Stimulated activated naive CD8-positive, alpha-beta T cell treated with anti-CD3 and anti-CD28 coated beads, Interleukin-15, Interleukin-2, amounts not matched to agents 100 ng/mL and 50 ng/mL, for 24 hours (primary cell): Measurements from ENCODE around the gene RNF126.
"Not testable (repeated sequence)": the region's sequence is repeated elsewhere in the genome, so short reads cannot be mapped to it uniquely, and the experiment has no call there.

Experiments
- H3K27ac Mint-ChIP-seq: one replicate; pipeline ENCODE4 v1.8.0; 2021; ENCODE audit warnings: mild to moderate bottlenecking, mixed read lengths
- H3K27me3 Mint-ChIP-seq: one replicate; pipeline ENCODE4 v1.8.0; 2021; ENCODE audit warnings: mixed read lengths
- H3K36me3 Mint-ChIP-seq: one replicate; pipeline ENCODE4 v1.8.0; 2021; ENCODE audit warnings: low read depth, mixed read lengths
- H3K4me1 Mint-ChIP-seq: one replicate; pipeline ENCODE4 v1.8.0; 2021; ENCODE audit warnings: low read depth, mixed read lengths
- H3K4me3 Mint-ChIP-seq: one replicate; pipeline ENCODE4 v1.8.0; 2021; ENCODE audit warnings: mild to moderate bottlenecking, mixed read lengths
- H3K9me3 Mint-ChIP-seq: one replicate; pipeline ENCODE4 v1.8.0; 2021; ENCODE audit warnings: mixed read lengths

Gene RNF126

DNA sequence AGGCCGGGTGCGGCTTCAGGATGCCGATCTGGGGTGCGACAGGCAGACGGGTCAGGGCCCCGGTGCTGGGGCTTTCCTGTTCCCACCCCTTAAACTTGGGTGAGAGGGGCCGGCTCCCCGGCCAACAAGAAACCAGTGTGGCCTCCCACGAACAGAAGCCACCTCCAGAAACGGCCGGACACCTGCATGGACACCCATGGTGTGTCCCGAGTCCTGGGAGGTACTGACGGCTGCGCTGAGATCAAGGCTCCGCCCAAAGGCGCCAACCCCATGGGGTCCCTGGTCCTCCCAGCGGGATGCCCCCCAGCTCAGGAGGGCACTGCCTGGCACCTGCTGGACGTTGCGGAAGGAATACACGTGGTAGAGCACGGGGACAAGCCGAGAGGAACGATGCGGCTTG is 41.2 kb downstream of the RNF126 start:
- Mint-ChIP-seq H3K36me3 (peaks cover 6% of the 10 kb centered on the region), H3K9me3 (no peaks in the 10 kb centered on the region), H3K27ac (no peak overlapping the region), H3K4me1 (no peaks in the 10 kb centered on the region), H3K4me3 (no peak overlapping the region), H3K27me3 (no peaks in the 10 kb centered on the region)

DNA sequence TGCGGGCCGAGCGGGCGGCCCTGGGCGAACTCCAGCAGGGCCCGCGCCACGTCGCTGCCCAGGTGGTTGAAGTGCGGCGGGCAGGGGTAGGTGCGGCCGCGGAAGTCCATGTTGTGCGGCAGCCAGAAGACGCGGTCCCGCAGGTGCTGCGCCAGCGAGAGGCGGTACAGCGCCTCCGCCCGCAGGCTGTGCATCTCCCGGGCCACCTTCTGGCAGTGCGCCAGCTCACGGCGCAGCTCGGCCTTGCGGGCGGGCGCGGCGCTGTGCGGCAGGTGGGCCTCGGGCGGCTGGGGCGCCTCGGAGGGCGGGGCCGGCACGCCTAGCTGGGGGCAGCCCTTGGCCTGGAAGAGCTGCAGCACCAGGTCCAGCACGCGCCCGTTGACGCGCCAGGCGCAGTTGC is 41.8 kb downstream of the RNF126 start:
- H3K27me3 Mint-ChIP-seq, H3K4me1 Mint-ChIP-seq, H3K27ac Mint-ChIP-seq, H3K4me3 Mint-ChIP-seq, H3K9me3 Mint-ChIP-seq, H3K36me3 Mint-ChIP-seq: not testable (repeated sequence)

DNA sequence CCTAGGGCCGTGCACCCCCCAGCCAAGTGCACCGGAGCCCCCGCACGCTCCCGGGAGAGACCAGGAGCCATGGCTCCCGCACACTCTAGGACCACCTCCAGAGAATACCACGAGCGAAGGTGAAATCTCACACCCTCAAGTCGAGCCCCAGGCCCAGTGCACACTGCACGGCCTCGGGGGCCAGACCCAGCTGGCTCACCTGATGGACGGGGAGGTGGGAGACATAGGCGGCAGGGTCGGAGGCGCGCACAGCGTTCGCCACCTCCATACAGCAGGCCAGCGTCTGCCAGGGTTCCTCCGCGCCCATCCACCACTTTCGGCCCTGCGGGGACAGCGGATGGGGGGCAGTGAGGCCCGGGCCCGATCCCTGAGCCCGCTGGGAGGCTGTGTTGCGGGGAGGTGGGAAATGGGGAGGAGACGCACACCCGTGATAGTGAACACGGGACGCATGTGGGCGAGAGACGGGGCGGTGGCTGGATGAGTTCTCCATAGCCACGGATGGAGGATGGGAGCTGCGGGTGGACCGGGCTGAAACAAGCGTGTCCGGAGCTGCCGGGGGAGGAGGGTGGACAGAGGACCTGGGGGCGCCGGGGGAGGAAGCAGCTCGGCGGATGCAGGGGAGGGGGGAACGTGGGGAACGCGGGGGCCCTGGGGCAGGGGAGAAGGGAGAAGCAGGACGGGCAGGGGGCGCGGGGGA is 42.7 kb downstream of the RNF126 start:
- Mint-ChIP-seq H3K4me1 (peaks cover 4% of the 10 kb centered on the region), H3K27ac (no peak overlapping the region), H3K9me3 (no peaks in the 10 kb centered on the region), H3K27me3 (no peaks in the 10 kb centered on the region), H3K36me3 (peaks cover 4% of the 10 kb centered on the region), H3K4me3 (no peak overlapping the region)

DNA sequence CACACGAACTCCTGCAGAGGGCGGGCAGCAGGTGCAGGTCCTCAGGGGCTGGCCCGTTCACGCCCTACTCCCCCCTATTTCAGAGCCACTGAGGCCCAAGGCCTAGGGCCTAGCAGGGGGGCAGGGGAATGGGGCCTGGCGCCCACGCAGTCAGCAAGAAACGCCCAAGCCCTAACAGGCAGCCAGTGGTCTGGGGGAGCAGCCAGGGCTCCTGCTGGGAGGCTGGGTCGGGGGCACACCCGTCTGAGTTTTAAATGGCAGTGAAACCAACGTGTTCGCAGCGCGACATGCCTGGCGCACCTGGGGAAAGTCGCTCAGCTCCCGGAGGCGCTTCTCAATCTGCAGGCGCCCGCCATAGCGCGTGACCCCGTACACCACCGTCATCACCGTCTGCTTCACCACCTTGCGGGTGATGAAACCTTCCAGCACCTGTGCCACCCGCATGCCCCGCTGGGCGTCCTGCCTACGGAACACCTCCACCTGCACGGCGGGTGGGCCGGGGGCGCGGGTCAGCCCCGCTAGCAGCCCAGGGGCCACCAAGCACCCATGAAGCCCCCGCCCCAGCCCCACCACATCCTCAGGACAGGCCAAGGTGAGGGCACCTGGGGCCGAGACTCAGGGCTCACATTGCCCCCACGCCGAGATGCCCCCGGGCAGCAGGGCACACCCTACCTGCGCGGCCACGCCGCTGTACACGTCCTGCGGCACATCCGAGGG is 43.6 kb downstream of the RNF126 start:
- H3K27ac Mint-ChIP-seq = no peak overlapping the region
- no peaks in the 10 kb centered on the region for H3K27me3 Mint-ChIP-seq
- no peaks in the 10 kb centered on the region for H3K9me3 Mint-ChIP-seq
- H3K4me3 Mint-ChIP-seq = no peak overlapping the region
- H3K4me1 Mint-ChIP-seq = peaks cover 4% of the 10 kb centered on the region
- peaks cover 4% of the 10 kb centered on the region for H3K36me3 Mint-ChIP-seq

DNA sequence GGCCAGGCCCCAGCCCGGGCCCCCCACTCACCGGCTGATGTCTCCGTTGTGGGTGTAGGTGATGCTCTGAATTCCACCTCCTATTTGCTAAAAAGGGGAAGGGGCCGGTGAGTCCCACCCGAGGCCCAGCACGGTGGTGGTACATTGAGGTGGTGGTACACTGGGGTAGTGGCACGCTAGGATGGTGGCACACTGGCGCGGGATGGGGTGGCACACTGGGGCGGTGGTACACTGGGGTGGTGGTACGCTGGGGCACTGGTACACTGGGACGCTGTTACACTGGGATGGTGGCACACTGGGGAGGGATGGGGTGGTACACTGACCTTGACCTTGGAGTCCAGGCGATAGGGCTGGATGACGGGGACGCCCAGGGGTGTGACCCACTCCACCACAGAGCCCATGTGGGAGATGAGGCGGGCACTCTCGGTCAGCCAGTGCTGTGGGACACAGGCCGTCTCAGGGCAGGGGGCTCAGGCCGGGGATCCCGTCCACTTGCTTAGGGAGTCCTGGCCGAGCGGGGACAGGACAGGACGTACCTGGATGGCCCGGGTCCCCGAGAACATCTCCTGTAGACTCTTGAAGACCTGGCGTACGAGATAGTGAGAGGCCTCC is 44.2 kb downstream of the RNF126 start:
- peaks cover 7% of the 10 kb centered on the region for H3K36me3 Mint-ChIP-seq
- H3K4me3 Mint-ChIP-seq = no peak overlapping the region
- peaks cover 4% of the 10 kb centered on the region for H3K4me1 Mint-ChIP-seq
- no peak overlapping the region for H3K27ac Mint-ChIP-seq
- no peaks in the 10 kb centered on the region for H3K27me3 Mint-ChIP-seq
- no peaks in the 10 kb centered on the region for H3K9me3 Mint-ChIP-seq

DNA sequence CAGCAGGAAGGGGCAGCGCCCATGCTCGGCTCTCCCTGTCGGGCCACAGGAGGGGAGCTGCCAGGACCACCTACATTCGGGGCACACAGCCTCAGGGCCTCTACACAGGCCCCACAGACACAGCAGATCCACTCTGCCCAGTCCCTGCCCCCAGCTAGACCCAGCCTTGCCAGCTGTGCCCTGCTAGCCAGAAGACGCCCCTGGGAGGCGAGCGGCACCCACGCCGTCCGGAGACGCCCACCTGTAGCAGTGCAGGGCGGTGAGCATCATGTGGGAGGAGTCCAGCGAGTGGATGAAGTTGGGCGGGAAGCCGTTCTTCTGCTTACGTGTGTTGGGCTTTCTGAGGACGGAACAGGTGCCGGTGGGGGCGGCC is 44.8 kb downstream of the RNF126 start:
- peaks cover 7% of the 10 kb centered on the region for H3K36me3 Mint-ChIP-seq
- H3K9me3 Mint-ChIP-seq = no peaks in the 10 kb centered on the region
- no peaks in the 10 kb centered on the region for H3K27me3 Mint-ChIP-seq
- H3K4me3 Mint-ChIP-seq = no peak overlapping the region
- H3K27ac Mint-ChIP-seq = no peak overlapping the region
- peaks cover 4% of the 10 kb centered on the region for H3K4me1 Mint-ChIP-seq

DNA sequence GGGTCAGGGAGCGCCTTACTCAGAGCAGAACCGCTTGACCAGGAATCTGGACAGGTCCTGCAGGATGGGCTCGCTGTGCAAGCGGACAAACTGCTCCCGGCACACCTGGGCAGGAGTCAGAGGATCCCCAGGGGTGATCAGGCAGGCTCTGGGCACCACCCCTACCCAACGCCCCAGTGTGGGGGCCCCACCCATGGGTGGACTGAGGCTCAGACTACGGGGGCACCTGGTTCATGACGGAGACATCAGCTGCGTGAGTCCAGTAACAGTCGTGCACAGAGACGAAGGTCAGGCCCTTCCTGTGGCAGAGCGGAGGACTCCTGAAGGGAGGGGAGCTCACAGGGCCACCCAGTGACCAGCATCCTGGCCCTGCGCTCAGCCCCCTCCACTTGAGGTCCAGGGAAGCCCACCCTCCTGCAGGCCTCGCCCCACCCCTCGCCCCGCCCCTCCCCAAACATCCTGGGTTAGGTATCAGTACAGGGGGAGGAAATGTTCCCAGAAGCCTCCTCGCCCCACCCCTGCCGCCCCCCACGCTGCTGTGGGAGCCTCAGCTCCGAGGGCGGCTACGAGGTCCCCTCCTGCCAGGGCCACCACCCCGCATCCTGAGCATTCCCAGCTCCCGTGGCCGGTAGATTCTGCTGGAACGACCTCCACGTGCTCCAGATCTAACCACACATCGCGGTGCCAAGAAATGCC is 45.3 kb downstream of the RNF126 start:
- H3K4me1 Mint-ChIP-seq = peaks cover 8% of the 10 kb centered on the region
- no peak overlapping the region for H3K27ac Mint-ChIP-seq
- H3K9me3 Mint-ChIP-seq = no peaks in the 10 kb centered on the region
- H3K27me3 Mint-ChIP-seq = no peaks in the 10 kb centered on the region
- H3K4me3 Mint-ChIP-seq = no peak overlapping the region
- H3K36me3 Mint-ChIP-seq = peaks cover 12% of the 10 kb centered on the region

DNA sequence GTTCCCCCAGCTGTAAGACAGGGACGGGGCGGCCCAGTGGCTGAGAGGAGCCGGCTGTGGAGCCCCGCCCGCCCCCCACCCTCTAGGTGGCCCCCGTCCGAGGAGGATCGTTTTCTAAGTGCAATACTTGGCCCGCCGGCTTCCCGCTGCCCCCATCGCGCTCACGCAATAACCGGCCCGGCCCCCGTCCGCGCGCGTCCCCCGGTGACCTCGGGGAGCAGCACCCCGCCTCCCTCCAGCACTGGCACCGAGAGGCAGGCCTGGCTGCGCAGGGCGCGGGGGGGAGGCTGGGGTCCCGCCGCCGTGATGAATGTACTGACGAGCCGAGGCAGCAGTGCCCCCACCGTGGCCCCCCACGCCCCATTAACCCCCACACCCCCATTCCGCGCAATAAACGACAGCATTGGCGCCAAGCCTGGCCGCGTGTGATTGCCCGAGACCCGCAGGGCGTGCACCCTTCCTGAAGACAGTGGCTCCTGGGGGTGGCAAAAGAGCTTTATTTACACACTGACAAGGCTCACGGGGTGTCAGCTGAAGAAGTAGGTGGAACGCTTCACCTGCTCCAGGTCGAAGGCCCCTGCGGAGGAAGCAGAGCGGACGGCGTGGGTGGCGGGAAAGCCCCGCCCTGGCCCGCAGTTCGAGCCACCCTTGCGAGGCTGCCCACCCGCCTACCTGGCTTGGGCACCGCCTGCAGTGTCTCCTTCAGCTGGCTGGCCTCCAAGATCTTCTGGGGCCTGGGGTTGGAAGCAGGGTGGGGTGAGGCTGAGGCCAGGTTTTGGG is 46.1 kb downstream of the RNF126 start:
- no peak overlapping the region for H3K27ac Mint-ChIP-seq
- H3K36me3 Mint-ChIP-seq = peaks cover 13% of the 10 kb centered on the region
- H3K9me3 Mint-ChIP-seq = no peaks in the 10 kb centered on the region
- no peak overlapping the region for H3K4me3 Mint-ChIP-seq
- peaks cover 13% of the 10 kb centered on the region for H3K4me1 Mint-ChIP-seq
- no peaks in the 10 kb centered on the region for H3K27me3 Mint-ChIP-seq

DNA sequence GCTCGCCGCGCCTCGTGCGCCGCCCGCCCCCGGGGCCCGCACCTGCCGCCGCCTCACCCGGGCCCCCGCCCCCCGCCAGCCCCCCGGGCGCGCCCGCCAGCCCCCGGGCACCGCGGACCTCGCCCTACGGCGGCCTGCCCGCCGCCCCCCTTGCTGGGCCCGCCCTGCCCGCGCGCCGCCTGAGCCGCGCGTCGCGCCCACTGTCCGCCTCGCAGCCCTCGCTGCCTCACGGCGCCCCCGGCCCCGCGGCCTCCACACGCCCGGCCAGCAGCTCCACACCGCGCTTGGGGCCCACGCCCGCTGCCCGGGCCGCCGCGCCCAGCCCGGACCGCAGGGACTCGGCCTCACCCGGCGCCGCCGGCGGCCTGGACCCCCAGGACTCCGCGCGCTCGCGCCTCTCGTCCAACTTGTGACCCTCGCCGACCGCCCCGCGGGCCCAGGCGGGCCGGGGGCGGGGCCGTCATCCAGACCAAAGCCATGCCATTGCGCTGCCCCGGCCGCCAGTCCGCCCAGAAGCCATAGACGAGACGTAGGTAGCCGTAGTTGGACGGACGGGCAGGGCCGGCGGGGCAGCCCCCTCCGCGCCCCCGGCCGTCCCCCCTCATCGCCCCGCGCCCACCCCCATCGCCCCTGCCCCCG is 46.8 kb downstream of the RNF126 start:
- peaks cover 20% of the 10 kb centered on the region for H3K4me1 Mint-ChIP-seq
- no peaks in the 10 kb centered on the region for H3K9me3 Mint-ChIP-seq
- H3K27me3 Mint-ChIP-seq = no peaks in the 10 kb centered on the region
- H3K36me3 Mint-ChIP-seq = peaks cover 13% of the 10 kb centered on the region
- no peak overlapping the region for H3K27ac Mint-ChIP-seq
- no peak overlapping the region for H3K4me3 Mint-ChIP-seq

DNA sequence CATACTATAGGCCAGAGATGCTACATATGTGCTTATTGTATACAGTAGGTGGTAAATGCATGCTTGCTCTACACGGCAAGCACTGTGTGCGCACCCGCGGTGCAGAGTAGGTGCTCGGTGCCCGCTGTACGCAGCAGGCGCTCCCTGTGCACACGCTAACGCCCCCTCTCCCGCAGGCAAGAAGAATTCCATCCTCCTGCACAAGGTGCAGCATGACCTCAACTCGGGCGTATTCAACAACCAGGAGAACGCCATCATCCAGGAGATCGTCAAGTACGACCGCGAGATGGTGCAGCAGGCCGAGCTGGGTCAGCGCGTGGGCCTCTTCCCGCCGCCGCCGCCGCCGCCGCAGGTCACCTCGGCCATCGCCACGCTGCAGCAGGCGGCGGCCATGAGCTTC is 47.4 kb downstream of the RNF126 start:
- peak overlapping the region; percentile 49 for H3K27ac Mint-ChIP-seq
- H3K4me1 Mint-ChIP-seq = peaks cover 26% of the 10 kb centered on the region
- H3K9me3 Mint-ChIP-seq = no peaks in the 10 kb centered on the region
- H3K36me3 Mint-ChIP-seq = peaks cover 13% of the 10 kb centered on the region
- H3K4me3 Mint-ChIP-seq = peak overlapping the region; percentile 37
- no peaks in the 10 kb centered on the region for H3K27me3 Mint-ChIP-seq

DNA sequence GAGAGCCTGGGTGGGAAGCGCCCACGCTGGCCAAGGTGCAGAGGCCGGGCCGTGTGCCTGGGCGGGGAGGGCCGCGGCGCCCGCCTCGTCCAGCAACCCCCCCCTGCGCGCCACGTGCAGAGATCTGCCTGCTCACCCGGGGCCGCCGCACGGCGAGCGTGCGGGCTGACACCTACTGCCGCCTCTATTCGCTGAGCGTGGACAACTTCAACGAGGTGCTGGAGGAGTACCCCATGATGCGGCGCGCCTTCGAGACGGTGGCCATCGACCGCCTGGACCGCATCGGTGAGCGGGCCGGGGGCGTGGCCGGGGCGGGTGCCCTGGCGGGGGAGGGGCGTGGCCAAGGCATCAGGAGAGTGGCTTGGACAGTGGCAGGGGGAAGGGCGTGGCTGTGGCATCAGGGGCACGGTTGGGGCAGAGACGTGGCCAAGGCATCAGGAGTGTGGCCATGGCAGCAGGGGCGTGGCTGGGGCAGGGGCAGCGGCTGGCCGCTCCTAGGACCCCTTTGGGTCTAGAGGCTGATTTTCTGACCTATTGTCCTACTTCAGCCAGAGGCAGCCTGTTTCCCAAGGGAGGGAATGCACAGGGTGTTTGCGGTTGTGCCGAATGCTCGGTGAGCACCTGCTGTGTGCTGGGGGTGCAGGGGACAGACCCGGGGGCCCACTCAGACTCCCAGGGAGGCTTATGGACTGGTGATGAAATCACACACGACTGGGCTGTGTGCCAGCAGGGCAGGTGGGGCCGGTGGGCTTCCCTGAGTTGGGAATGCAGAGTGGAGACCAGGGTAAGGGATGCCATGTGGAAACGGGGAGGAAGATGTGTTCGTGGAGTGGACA is 49.1 kb downstream of the RNF126 start:
- Mint-ChIP-seq H3K36me3 (peaks cover 13% of the 10 kb centered on the region), H3K4me3 (no peak overlapping the region), H3K4me1 (peaks cover 32% of the 10 kb centered on the region), H3K27ac (no peak overlapping the region), H3K27me3 (no peaks in the 10 kb centered on the region), H3K9me3 (no peaks in the 10 kb centered on the region)

DNA sequence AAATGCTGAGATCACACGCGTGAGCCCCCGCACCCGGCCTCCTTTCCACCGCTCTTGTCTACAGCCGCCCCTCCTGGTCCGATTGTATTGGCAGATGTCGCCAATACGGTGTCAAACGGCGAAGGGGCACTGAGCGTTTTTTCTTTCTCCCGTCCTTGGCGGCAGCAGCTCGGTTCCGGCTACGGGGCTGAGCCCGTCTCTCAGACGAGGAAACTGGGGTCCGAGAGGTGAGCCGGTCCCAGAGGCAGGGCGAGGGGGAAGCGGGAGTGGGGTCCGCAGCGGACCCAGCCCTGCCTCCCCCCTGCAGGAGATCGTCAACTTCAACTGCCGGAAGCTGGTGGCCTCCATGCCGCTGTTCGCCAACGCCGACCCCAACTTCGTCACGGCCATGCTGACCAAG is 50.1 kb downstream of the RNF126 start:
- Mint-ChIP-seq H3K27ac (no peak overlapping the region), H3K27me3 (no peaks in the 10 kb centered on the region), H3K4me3 (no peak overlapping the region), H3K9me3 (no peaks in the 10 kb centered on the region), H3K36me3 (peaks cover 13% of the 10 kb centered on the region), H3K4me1 (peaks cover 32% of the 10 kb centered on the region)

DNA sequence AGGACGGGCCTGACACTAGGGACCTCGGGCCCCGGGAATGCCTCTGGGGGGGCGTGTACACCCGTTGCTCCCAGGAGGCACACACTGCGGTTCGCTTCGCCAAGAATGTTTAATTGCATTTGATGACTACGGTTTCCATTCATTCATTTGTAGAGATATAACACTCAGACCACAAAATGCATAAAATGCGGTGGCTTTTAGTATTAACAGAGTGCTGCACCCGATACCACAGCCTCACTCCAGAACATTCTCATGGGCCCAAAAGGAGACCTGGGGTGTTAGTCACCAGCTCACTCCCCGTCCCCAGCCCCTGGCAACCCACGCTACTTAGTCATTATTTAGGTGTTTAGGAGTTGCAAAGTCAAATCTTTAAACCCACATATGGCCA is 51.5 kb downstream of the RNF126 start:
- H3K27ac Mint-ChIP-seq = peak overlapping the region; percentile 89
- H3K36me3 Mint-ChIP-seq = peaks cover 13% of the 10 kb centered on the region
- peak overlapping the region; percentile 76 for H3K4me3 Mint-ChIP-seq
- no peaks in the 10 kb centered on the region for H3K27me3 Mint-ChIP-seq
- peaks cover 32% of the 10 kb centered on the region for H3K4me1 Mint-ChIP-seq
- H3K9me3 Mint-ChIP-seq = no peaks in the 10 kb centered on the region
